COLO668 (cell line): Measurements from ENCODE around the gene USH2A.
A peak's percentile ranks its signal among the peaks of the same experiment; 100 is the strongest.

Source experiments
- DNase-seq: peaks from one replicate; lab custom pipeline; 2025; ENCODE audit not compliant: unreplicated experiment; lab: John Stamatoyannopoulos, UW

Gene USH2A

GRCh38 chr1:216144661-216145450 lies 278.4 kb downstream of the USH2A start:
- no peak for DNase-seq

GRCh38 chr1:216142921-216143320 lies 280.3 kb downstream of the USH2A start:
- no peak for DNase-seq

GRCh38 chr1:216140730-216141524 lies 282.3 kb downstream of the USH2A start:
- no peak for DNase-seq

- no peak for DNase-seq
Observed at GRCh38 chr1:216124192-216124781, 299.0 kb downstream of the USH2A start.

GRCh38 chr1:216123446-216124191 lies 299.6 kb downstream of the USH2A start:
- no peak for DNase-seq

GRCh38 chr1:216119600-216119999 lies 303.6 kb downstream of the USH2A start:
- DNase-seq: peak; percentile 8

- DNase-seq: no peak
Observed at GRCh38 chr1:216114180-216114579, 309.1 kb downstream of the USH2A start.

GRCh38 chr1:216113181-216113580 lies 310.1 kb downstream of the USH2A start:
- DNase-seq: no peak

- no peak for DNase-seq
Observed at GRCh38 chr1:216111842-216112241, 311.4 kb downstream of the USH2A start.

- DNase-seq: no peak
Observed at GRCh38 chr1:216095400-216095799, 327.8 kb downstream of the USH2A start.

GRCh38 chr1:216090556-216090955 lies 332.7 kb downstream of the USH2A start:
- DNase-seq: no peak

GRCh38 chr1:216086678-216087077 lies 336.6 kb downstream of the USH2A start:
- no peak for DNase-seq

GRCh38 chr1:216081445-216081844 lies 341.8 kb downstream of the USH2A start:
- no peak for DNase-seq

GRCh38 chr1:216076751-216077150 lies 346.5 kb downstream of the USH2A start:
- DNase-seq: no peak

GRCh38 chr1:216075339-216075738 lies 347.9 kb downstream of the USH2A start:
- DNase-seq: no peak

GRCh38 chr1:216073793-216074595 lies 349.3 kb downstream of the USH2A start:
- no peak for DNase-seq

GRCh38 chr1:216071262-216071661 lies 352.0 kb downstream of the USH2A start:
- no peak for DNase-seq

GRCh38 chr1:216064643-216065042 lies 358.6 kb downstream of the USH2A start:
- no peak for DNase-seq

GRCh38 chr1:216057947-216058346 lies 365.3 kb downstream of the USH2A start:
- no peak for DNase-seq

- no peak for DNase-seq
Observed at GRCh38 chr1:216057063-216057462, 366.2 kb downstream of the USH2A start.
